Measurements from ENCODE around the gene ZNF391.

ZNF391 gene

GRCh38 chr6:27383011-27383410, 5.5 kb upstream of the ZNF391 start:
- H3K27me3 ChIP-seq (replicated peaks; ENCODE audit: insufficient read depth, low read length) = peaks cover 5% of the 10 kb centered on the region; the same call in 1 of the 2 replicates
- H4K20me1 ChIP-seq (ENCODE audit: insufficient read depth, low read length) = no peaks in the 10 kb centered on the region
- no peaks in the 10 kb centered on the region for H3K36me3 ChIP-seq (replicated peaks; ENCODE audit: insufficient read depth, low read length)
- TF ChIP-seq CTCF (IDR thresholded peaks at IDR 0.05; ENCODE audit: low read length) = no peak
- no peak for TF ChIP-seq EZH2phosphoT487 (IDR thresholded peaks at IDR 0.05; ENCODE audit: low read length)
- no peak for TF ChIP-seq EZH2 (optimal IDR thresholded peaks at IDR 0.05; ENCODE audit: low read depth, low read length)
- H3F3A ChIP-seq (ENCODE audit: insufficient read depth, low read length) = no peaks in the 10 kb centered on the region
- no peak for DNase-seq
- H3K4me3 ChIP-seq (ENCODE audit: low read length) = no peak overlapping the region
- H2AFZ ChIP-seq (ENCODE audit: low read length) = no peak overlapping the region
- H3K9ac ChIP-seq (ENCODE audit: low read length) = no peak overlapping the region
- H3K27ac ChIP-seq (ENCODE audit: low read length) = no peak overlapping the region
- H3K79me2 ChIP-seq (ENCODE audit: low read length) = no peaks in the 10 kb centered on the region
- no peaks in the 10 kb centered on the region for H3K9me2 ChIP-seq (replicated peaks; ENCODE audit: insufficient read depth, low read length)
- no peak overlapping the region for H3K4me2 ChIP-seq (ENCODE audit: low read depth, low read length)
- H3K9me3 ChIP-seq (replicated peaks; ENCODE audit: insufficient read depth, low read length) = no peaks in the 10 kb centered on the region
- no peaks in the 10 kb centered on the region for H3K4me1 ChIP-seq (ENCODE audit: low read length)

GRCh38 chr6:27383481-27383880, 5.1 kb upstream of the ZNF391 start:
- Histone ChIP-seq H3K4me2 (ENCODE audit: low read depth, low read length) (no peak overlapping the region), H2AFZ (ENCODE audit: low read length) (no peak overlapping the region), H3K4me3 (ENCODE audit: low read length) (no peak overlapping the region), H4K20me1 (ENCODE audit: insufficient read depth, low read length) (no peaks in the 10 kb centered on the region), H3K4me1 (ENCODE audit: low read length) (no peaks in the 10 kb centered on the region), H3K27me3 (replicated peaks; ENCODE audit: insufficient read depth, low read length) (peaks cover 5% of the 10 kb centered on the region; the same call in 1 of the 2 replicates), H3F3A (ENCODE audit: insufficient read depth, low read length) (no peaks in the 10 kb centered on the region), H3K27ac (ENCODE audit: low read length) (no peak overlapping the region), H3K36me3 (replicated peaks; ENCODE audit: insufficient read depth, low read length) (no peaks in the 10 kb centered on the region), H3K9me2 (replicated peaks; ENCODE audit: insufficient read depth, low read length) (no peaks in the 10 kb centered on the region), H3K79me2 (ENCODE audit: low read length) (no peaks in the 10 kb centered on the region), H3K9me3 (replicated peaks; ENCODE audit: insufficient read depth, low read length) (no peaks in the 10 kb centered on the region), H3K9ac (ENCODE audit: low read length) (no peak overlapping the region)
- TF ChIP-seq CTCF (IDR thresholded peaks at IDR 0.05; ENCODE audit: low read length) = no peak
- no peak for DNase-seq

- no peak for DNase-seq
- Histone ChIP-seq H4K20me1 (ENCODE audit: insufficient read depth, low read length) (no peaks in the 10 kb centered on the region), H3K4me1 (ENCODE audit: low read length) (no peaks in the 10 kb centered on the region), H3F3A (ENCODE audit: insufficient read depth, low read length) (no peaks in the 10 kb centered on the region), H3K9ac (ENCODE audit: low read length) (no peak overlapping the region), H3K36me3 (replicated peaks; ENCODE audit: insufficient read depth, low read length) (no peaks in the 10 kb centered on the region), H3K27me3 (replicated peaks; ENCODE audit: insufficient read depth, low read length) (no peaks in the 10 kb centered on the region), H3K4me3 (ENCODE audit: low read length) (no peak overlapping the region), H3K79me2 (ENCODE audit: low read length) (no peaks in the 10 kb centered on the region), H3K4me2 (ENCODE audit: low read depth, low read length) (no peak overlapping the region), H3K27ac (ENCODE audit: low read length) (no peak overlapping the region), H3K9me3 (replicated peaks; ENCODE audit: insufficient read depth, low read length) (no peaks in the 10 kb centered on the region), H3K9me2 (replicated peaks; ENCODE audit: insufficient read depth, low read length) (no peaks in the 10 kb centered on the region), H2AFZ (ENCODE audit: low read length) (no peak overlapping the region)
- TF ChIP-seq CTCF (IDR thresholded peaks at IDR 0.05; ENCODE audit: low read length) (no peak), EZH2 (optimal IDR thresholded peaks at IDR 0.05; ENCODE audit: low read depth, low read length) (no peak), EZH2phosphoT487 (IDR thresholded peaks at IDR 0.05; ENCODE audit: low read length) (no peak)
Measured at GRCh38 chr6:27392623-27393022, 4.1 kb downstream of the ZNF391 start.

Data from MM.1S (cell line).